Activated naive CD8-positive, alpha-beta T cell treated with anti-CD3 and anti-CD28 coated beads for 36 hours (primary cell): Measurements from ENCODE around the gene TMCC3. TPM values are rescaled to one million over a fixed set of nuclear protein-coding genes. Genes with fewer than 3 reads are reported as not detected.
A peak's percentile ranks its signal among the peaks of the same experiment; 100 is the strongest.

Source experiments
- DNase-seq: peaks from one replicate; pipeline ENCODE4 v3.0.0; 2021
- H3K27ac Mint-ChIP-seq: one replicate; pipeline ENCODE4 v1.8.0; 2022; ENCODE audit warnings: mild to moderate bottlenecking, moderate library complexity, mixed read lengths
- H3K27me3 Mint-ChIP-seq: one replicate; pipeline ENCODE4 v1.8.0; 2022; ENCODE audit warnings: mild to moderate bottlenecking, mixed read lengths
- H3K36me3 Mint-ChIP-seq: one replicate; pipeline ENCODE4 v1.8.0; 2021; ENCODE audit warnings: mild to moderate bottlenecking, mixed read lengths
- H3K4me1 Mint-ChIP-seq: one replicate; pipeline ENCODE4 v1.8.0; 2021; ENCODE audit warnings: mixed read lengths
- H3K4me3 Mint-ChIP-seq: one replicate; pipeline ENCODE4 v1.8.0; 2022; ENCODE audit warnings: mild to moderate bottlenecking, moderate library complexity, mixed read lengths
- H3K9me3 Mint-ChIP-seq: one replicate; pipeline ENCODE4 v1.8.0; 2022; ENCODE audit warnings: mixed read lengths
- total RNA-seq, 2 experiments: library from RNA; stranded (reverse); gene quantifications; one replicate each; pipeline ENCODE4 v1.2.3, GENCODE V29; 2021

The TMCC3 gene
- total RNA-seq, 2 experiments from 2014 or later: 0.10 to 0.19 TPM

DNA sequence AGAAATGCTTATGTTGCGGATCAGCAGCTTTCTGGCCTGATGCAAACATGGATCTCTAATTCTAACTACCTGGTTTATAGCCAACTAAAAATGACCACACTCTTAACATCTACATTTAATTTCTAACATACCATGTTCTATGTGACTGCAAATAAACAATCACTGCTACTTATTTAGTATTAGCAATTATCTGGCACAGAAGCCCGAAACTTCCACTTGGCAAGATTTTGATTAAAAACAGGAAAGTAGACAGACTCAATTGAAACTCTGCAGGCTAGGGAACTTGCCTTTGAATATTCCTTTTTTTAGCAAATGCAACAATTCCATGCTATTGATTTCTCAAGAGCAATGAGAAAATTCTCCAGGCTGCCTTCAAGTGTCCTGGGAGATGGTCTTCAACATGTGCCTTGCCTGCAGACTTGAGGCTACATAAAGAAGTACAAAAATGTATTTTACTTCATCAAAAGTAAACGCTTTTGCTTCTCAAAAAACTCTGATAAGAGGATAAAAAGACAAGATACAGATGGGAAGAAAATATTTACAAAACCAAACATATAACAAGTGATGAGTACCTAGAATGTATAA lies 9.1 kb upstream of the TMCC3 start:
- H3K36me3 Mint-ChIP-seq: no peaks in the 10 kb centered on the region
- no peaks in the 10 kb centered on the region for H3K4me1 Mint-ChIP-seq
- no peak for DNase-seq
- H3K27ac Mint-ChIP-seq: no peak overlapping the region
- no peaks in the 10 kb centered on the region for H3K27me3 Mint-ChIP-seq
- no peak overlapping the region for H3K4me3 Mint-ChIP-seq
- H3K9me3 Mint-ChIP-seq: no peaks in the 10 kb centered on the region

- Mint-ChIP-seq H3K4me1 (no peaks in the 10 kb centered on the region), H3K9me3 (no peaks in the 10 kb centered on the region), H3K27ac (no peak overlapping the region), H3K36me3 (no peaks in the 10 kb centered on the region), H3K27me3 (no peaks in the 10 kb centered on the region), H3K4me3 (no peak overlapping the region)
- no peak for DNase-seq
These were observed 8.6 kb upstream of the TMCC3 start for GRCh38 chr12:94658931-94659330.

- Mint-ChIP-seq H3K9me3 (no peaks in the 10 kb centered on the region), H3K27ac (no peak overlapping the region), H3K27me3 (peaks cover 14% of the 10 kb centered on the region), H3K36me3 (no peaks in the 10 kb centered on the region), H3K4me3 (no peak overlapping the region), H3K4me1 (no peaks in the 10 kb centered on the region)
- no peak for DNase-seq
These were observed 6.2 kb upstream of the TMCC3 start for GRCh38 chr12:94656556-94656955.

DNA sequence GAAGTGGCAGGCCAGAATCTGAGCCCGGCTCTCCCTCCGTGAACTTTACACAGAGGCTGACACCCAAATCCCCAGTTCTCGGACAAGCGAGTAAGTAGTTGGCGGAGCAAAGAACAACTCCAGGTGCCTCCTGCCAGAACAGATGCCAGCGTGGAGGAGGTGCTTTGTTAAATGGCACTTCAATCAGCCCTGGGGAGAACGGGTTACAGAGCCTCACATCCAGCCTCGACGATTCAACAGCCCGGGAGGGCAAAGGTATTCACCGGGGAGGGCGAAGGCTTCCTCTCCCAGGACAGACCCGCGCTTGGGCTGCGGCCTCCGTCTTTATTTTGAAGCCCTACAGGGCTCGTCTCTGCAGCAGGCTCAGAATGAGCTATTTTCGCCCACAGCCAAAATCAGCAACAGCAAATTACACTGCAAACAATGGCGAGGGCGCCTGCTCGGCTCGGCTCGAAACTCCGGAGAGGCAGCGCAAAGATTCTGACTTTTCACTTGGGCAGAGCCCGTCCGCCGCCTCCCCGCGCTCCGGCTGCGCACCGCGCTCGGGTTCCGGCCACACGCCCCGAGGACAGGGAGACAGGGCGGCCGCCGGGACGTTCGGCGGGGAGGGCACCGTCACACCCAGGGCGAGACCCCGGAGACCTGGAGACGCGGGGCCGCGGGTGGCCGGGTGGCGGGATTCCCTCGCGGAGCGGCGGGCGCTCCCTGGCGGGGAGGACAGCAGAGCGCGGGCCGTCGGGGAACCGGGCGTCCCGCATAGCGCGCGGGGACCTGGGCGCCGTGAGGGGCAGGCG lies 811 bp downstream of the TMCC3 start:
- peak; percentile 34 for DNase-seq
- H3K4me1 Mint-ChIP-seq: peaks cover 14% of the 10 kb centered on the region
- H3K9me3 Mint-ChIP-seq: no peaks in the 10 kb centered on the region
- no peak overlapping the region for H3K27ac Mint-ChIP-seq
- H3K36me3 Mint-ChIP-seq: no peaks in the 10 kb centered on the region
- H3K4me3 Mint-ChIP-seq: peak overlapping the region; percentile 74
- H3K27me3 Mint-ChIP-seq: peaks cover 74% of the 10 kb centered on the region

GRCh38 chr12:94648578-94648977 lies 1.8 kb downstream of the TMCC3 start:
- peaks cover 23% of the 10 kb centered on the region for H3K4me1 Mint-ChIP-seq

DNA sequence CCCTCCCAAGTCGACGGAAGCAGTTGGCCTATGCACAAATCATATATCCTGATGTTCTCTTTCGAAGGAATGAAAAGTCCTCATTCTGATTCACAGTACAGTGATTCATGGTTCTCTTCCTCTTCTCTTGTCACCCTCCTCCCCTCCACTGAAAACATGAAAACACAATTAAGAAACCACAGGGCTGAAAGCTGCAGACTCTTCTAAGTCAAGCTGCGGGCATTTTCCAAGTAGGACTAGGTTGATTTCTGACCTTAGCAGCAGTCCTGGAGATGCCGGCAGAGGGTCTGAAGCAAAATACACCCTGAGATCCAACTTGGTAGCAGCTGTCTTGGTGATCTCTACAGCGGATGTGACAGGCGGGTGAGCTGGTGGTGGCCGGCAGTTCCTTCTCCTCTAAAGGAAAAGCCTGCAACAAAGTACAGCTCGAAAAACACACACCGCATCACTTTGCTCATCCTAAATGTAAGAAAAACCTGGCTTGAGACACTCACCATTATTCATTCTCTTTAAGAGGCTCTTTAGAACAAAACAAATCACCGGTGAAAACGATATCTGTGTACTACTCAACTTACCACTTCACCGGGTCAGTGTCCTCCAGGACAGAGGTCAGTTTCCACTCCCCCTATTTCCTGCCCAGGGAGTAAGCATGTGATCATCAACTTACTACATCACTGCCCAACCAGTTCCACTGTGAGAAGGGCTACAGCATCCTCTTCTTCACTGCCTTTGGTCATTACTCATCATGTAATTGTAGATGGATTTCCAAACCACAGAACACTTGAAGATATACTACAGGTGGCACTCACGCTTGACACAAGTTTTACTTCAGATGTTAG lies 6.0 kb downstream of the TMCC3 start:
- Mint-ChIP-seq H3K4me1 (peaks cover 24% of the 10 kb centered on the region), H3K27ac (peak overlapping the region; percentile 10), H3K4me3 (no peak overlapping the region), H3K36me3 (no peaks in the 10 kb centered on the region), H3K9me3 (no peaks in the 10 kb centered on the region), H3K27me3 (peaks cover 66% of the 10 kb centered on the region)
- peak; percentile 10 for DNase-seq

More at GRCh38 chr12:94648578-94648977, 1.8 kb downstream of the TMCC3 start:
- H3K27ac Mint-ChIP-seq: no peak overlapping the region
- H3K4me3 Mint-ChIP-seq: no peak overlapping the region
- H3K36me3 Mint-ChIP-seq: no peaks in the 10 kb centered on the region
- peaks cover 83% of the 10 kb centered on the region for H3K27me3 Mint-ChIP-seq
- no peak for DNase-seq
- H3K9me3 Mint-ChIP-seq: no peaks in the 10 kb centered on the region

DNA sequence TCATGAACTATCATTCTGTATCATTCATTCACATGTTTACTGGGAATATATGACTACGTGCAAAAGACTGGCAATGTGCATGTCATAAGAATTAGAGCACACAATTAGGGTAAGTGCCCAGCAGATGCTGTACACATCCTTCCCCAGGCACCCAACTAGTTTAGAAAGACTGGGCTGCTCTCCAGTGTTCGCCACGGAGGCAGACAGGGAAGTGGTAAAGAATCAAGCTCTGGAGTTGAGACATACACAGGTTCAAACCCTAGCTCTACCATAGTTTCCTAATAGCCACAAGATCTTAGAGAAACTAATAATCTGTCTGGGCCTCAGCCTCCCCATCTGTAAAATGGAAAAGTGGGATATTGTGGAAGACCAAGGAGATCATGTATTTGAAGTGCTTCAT lies 6.8 kb downstream of the TMCC3 start:
- Mint-ChIP-seq H3K4me3 (no peak overlapping the region), H3K36me3 (no peaks in the 10 kb centered on the region), H3K27ac (no peak overlapping the region), H3K4me1 (peaks cover 20% of the 10 kb centered on the region), H3K27me3 (peaks cover 59% of the 10 kb centered on the region), H3K9me3 (no peaks in the 10 kb centered on the region)
- no peak for DNase-seq

DNA sequence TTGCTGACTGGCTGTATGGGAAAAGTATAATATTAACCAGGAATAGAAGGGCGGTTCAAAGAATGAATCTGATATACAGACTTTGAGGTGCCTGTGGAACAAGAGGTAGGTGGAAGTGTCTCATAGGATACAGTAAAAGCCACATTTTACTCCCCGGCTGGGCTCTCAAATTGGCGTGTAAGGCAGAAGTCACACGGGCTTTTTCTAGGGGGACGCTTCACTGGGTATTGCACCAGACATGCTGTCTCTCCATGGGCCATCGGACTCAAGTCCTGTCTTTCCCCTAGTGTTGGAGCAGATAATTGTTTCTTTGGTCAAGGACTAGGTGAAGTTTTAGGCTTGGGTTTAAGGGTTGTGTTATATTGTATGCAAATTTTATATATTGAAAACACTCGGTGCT lies 9.1 kb downstream of the TMCC3 start:
- H3K4me1 Mint-ChIP-seq: peaks cover 20% of the 10 kb centered on the region
- H3K4me3 Mint-ChIP-seq: no peak overlapping the region
- DNase-seq: no peak
- peaks cover 42% of the 10 kb centered on the region for H3K27me3 Mint-ChIP-seq
- H3K27ac Mint-ChIP-seq: no peak overlapping the region
- H3K36me3 Mint-ChIP-seq: no peaks in the 10 kb centered on the region
- no peaks in the 10 kb centered on the region for H3K9me3 Mint-ChIP-seq

DNA sequence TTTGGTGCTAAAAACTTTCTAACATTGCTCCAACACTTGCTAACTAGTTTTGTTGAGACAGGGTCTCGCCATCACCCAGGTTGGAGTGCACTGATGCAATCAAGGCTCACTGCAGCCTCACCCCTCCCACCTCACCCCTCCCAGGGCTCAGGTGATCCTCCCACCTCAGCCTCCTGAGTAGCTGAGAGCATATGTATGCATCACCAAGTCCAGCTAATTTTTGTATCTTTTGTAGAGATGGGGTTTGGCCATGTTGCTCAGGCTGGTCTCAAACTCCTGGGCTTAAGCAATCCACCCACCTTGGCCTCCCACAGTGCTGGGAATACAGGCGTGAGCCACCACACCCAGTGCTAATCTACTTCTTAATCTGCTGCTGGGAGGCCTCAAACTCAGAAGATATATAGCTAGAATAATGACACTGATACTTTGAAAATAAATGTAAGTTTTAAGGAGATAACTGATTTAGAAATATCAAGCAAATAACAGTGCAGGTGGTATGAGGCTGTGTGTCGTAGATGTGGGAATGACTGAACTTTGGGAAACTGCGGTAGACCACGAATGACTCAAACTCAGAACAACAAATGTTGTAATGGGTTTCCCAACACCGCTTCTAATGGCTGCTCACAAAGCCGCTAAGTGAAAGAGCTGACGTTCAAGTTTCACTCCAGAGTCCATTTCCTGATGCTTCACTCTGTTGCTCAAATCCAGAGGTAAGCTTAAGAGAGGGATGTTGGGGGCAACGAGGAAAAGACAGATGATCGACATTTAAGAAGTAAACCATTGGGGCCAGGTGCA lies 10.0 kb downstream of the TMCC3 start:
- H3K4me1 Mint-ChIP-seq: peaks cover 20% of the 10 kb centered on the region
- DNase-seq: peak; percentile 39
- H3K9me3 Mint-ChIP-seq: no peaks in the 10 kb centered on the region
- no peaks in the 10 kb centered on the region for H3K36me3 Mint-ChIP-seq
- H3K27me3 Mint-ChIP-seq: peaks cover 33% of the 10 kb centered on the region
- no peak overlapping the region for H3K4me3 Mint-ChIP-seq
- H3K27ac Mint-ChIP-seq: peak overlapping the region; percentile 47

DNA sequence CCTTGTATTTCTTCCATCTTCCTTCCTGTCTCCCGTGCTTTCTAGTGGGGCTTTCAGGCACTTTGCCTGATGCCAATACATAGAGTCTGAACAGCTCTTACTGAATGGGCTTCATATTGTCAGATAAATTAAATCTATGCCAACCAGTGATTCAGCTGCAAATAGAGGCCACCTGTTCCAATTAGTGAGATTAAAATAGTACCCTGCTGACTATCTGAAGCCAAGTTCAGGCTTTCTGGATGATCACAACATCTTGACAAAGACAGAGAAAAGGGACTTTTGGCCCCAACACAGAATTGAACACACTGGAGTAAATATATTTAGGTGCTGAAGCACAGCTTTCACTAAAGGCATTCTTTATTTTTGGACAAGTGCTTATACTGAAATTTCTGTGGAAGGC lies 11.8 kb downstream of the TMCC3 start:
- Mint-ChIP-seq H3K4me3 (no peak overlapping the region), H3K27ac (no peak overlapping the region), H3K4me1 (peaks cover 6% of the 10 kb centered on the region), H3K36me3 (no peaks in the 10 kb centered on the region), H3K27me3 (peaks cover 16% of the 10 kb centered on the region), H3K9me3 (no peaks in the 10 kb centered on the region)
- no peak for DNase-seq

DNA sequence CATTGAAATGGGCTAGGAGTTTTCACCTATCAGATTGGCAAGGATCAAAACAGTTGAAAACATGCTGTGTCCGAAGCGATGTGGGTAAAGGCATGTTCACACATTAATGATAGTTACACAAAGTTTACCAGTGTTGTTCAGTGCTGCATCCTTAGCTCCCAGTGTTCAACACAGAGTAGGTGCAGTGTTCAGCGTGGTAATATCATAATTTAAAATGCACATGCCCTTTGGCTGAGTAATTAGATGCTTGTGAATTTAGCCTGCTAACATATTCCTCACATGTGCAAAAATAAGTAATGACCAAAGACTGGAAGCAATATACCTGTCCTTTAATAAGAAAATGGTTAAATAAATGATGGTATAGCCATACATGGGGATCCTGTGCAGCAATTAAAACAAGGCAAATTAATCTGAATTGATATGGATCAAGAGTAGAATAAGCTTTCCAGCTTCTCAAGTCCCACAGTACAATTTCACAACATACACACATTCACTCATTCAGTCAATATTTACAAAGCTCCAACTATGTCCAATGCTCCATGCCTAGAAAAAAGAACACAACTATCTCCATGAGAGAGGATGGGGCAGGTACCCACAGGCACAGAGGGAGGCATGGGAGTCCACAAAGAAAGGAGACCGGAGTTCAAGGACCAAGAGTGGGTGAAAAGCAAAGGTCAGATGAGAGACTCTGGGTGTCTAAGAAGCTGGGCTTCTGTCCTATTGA lies 12.8 kb downstream of the TMCC3 start:
- peaks cover 9% of the 10 kb centered on the region for H3K27me3 Mint-ChIP-seq
- no peaks in the 10 kb centered on the region for H3K9me3 Mint-ChIP-seq
- no peak overlapping the region for H3K27ac Mint-ChIP-seq

GRCh38 chr12:94636462-94637085 lies 13.8 kb downstream of the TMCC3 start:
- H3K4me1 Mint-ChIP-seq: peaks cover 6% of the 10 kb centered on the region
- no peak overlapping the region for H3K4me3 Mint-ChIP-seq
- no peaks in the 10 kb centered on the region for H3K9me3 Mint-ChIP-seq
- DNase-seq: no peak
- no peaks in the 10 kb centered on the region for H3K36me3 Mint-ChIP-seq
- H3K27ac Mint-ChIP-seq: no peak overlapping the region
- peaks cover 7% of the 10 kb centered on the region for H3K27me3 Mint-ChIP-seq

More for the DNA sequence above, 12.8 kb downstream of the TMCC3 start:
- Mint-ChIP-seq H3K36me3 (no peaks in the 10 kb centered on the region), H3K4me3 (no peak overlapping the region), H3K4me1 (peaks cover 6% of the 10 kb centered on the region)
- no peak for DNase-seq

DNA sequence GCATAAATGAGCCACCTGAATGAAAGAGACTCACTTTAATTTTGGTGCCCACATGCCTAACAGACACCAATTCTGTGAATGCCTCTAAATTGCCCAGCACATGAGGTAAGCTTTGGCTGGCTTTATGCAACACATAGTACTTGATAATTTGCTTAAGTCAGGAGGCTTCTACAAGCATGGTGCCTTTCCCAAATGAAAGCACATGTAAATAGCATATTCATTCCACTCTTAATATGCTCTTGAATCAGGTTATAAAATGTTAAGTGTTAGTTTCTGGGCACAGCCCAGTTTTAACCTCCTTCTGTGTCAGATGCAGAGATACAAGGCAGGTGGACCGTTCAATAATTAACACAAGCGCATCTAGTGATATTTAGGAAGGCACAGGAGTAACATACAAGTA lies 15.6 kb downstream of the TMCC3 start:
- Mint-ChIP-seq H3K4me1 (no peaks in the 10 kb centered on the region), H3K27me3 (peaks cover 3% of the 10 kb centered on the region), H3K9me3 (no peaks in the 10 kb centered on the region), H3K4me3 (no peak overlapping the region), H3K36me3 (no peaks in the 10 kb centered on the region), H3K27ac (no peak overlapping the region)
- no peak for DNase-seq

DNA sequence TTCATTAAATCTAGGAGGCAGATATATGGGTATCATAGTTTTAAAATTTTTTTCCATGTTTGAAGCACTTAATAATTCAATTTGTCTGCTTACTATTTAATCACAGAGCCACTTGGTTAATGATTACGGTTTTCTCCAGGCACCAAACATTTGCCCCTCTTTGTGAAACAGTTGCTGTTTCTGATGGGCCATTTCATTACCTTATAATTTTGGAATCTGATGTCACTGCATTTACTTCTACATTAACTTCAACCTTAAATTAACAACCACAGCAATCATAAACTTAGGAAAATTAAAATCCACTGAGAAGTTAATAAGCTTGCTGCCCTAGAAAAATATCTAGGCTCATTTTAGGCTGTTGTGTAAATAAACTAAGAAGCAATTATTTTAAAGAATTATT lies 17.0 kb downstream of the TMCC3 start:
- H3K4me1 Mint-ChIP-seq: no peaks in the 10 kb centered on the region
- H3K27me3 Mint-ChIP-seq: peaks cover 1% of the 10 kb centered on the region
- no peak overlapping the region for H3K4me3 Mint-ChIP-seq
- no peaks in the 10 kb centered on the region for H3K9me3 Mint-ChIP-seq
- no peak overlapping the region for H3K27ac Mint-ChIP-seq
- H3K36me3 Mint-ChIP-seq: no peaks in the 10 kb centered on the region
- DNase-seq: no peak
